OCI-LY3 (cell line): ENCODE data around the gene NDUFB7.

ENCODE experiments used
- H2AFZ ChIP-seq: fragments of 200-600, 300-600 bp; shearing (Covaris generic); 2 replicates; pipeline ENCODE4 v1.6.0; 2014; ENCODE audit warnings: antibody characterized with exemption, low read depth, low read length
- H3K27ac ChIP-seq: fragments of 200-600, 300-600 bp; sonication (generic); 2 replicates; pipeline ENCODE4 v1.5.1; 2014; ENCODE audit warnings: mild to moderate bottlenecking, low read length, moderate library complexity, mixed read lengths
- H3K27me3 ChIP-seq: fragments of 200-600, 300-600 bp; sonication (generic); 2 replicates; pipeline ENCODE4 v1.6.1; 2014; ENCODE audit warnings: low read depth, low read length, mixed read lengths
- H3K36me3 ChIP-seq: fragments of 200-600, 300-600 bp; sonication (generic); replicated peaks from 2 replicates; pipeline ENCODE3; 2014; ENCODE audit warnings: low read depth, low read length, mixed read lengths
- H3K4me1 ChIP-seq: fragments of 300-600, 200-600 bp; sonication (generic); 2 replicates; pipeline ENCODE4 v1.6.1; 2014; ENCODE audit warnings: low read length, mixed read lengths
- H3K4me2 ChIP-seq: fragments of 200-600, 300-600 bp; sonication (generic); 2 replicates; pipeline ENCODE4 v1.6.1; 2014; ENCODE audit warnings: low read length, mixed read lengths
- H3K4me3 ChIP-seq: fragments of 300-600, 200-600 bp; sonication (generic); 2 replicates; pipeline ENCODE4 v1.5.1; 2014; ENCODE audit warnings: antibody characterized with exemption, mild to moderate bottlenecking, low read length, moderate library complexity
- H3K79me2 ChIP-seq: fragments of 300-600, 200-600 bp; shearing (Covaris generic); 2 replicates; pipeline ENCODE4 v1.6.1; 2014; ENCODE audit warnings: mild to moderate bottlenecking, low read length, mixed read lengths
- H3K9ac ChIP-seq: fragments of 300-600, 200-600 bp; shearing (Covaris generic); 2 replicates; pipeline ENCODE4 v1.6.0; 2014; ENCODE audit warnings: mild to moderate bottlenecking, low read length, moderate library complexity
- H3K9me3 ChIP-seq: fragments of 200-600, 300-600 bp; shearing (Covaris generic); 2 replicates; pipeline ENCODE4 v1.6.1; 2014; ENCODE audit warnings: low read length, mixed read lengths; ENCODE audit not compliant: insufficient read depth
- H4K20me1 ChIP-seq: fragments of 200-600, 300-600 bp; sonication (generic); 2 replicates; pipeline ENCODE4 v1.6.1; 2016; ENCODE audit warnings: low read length, mixed read lengths; ENCODE audit not compliant: insufficient read depth
- EZH2phosphoT487 ChIP-seq: fragments of 200-600 bp; shearing (Covaris generic); IDR thresholded peaks from 2 replicates; pipeline ENCODE4 v1.6.1; 2018; ENCODE audit warnings: antibody characterized with exemption, mixed run types, low read depth
- TF ChIP-seq, protein P1 (sequence below): fragments of 200-600, 300-600 bp; sonication (generic); IDR thresholded peaks from 2 replicates; pipeline ENCODE4 v1.5.1; 2014; ENCODE audit warnings: antibody characterized with exemption, low read length, low read depth

Gene NDUFB7

DNA sequence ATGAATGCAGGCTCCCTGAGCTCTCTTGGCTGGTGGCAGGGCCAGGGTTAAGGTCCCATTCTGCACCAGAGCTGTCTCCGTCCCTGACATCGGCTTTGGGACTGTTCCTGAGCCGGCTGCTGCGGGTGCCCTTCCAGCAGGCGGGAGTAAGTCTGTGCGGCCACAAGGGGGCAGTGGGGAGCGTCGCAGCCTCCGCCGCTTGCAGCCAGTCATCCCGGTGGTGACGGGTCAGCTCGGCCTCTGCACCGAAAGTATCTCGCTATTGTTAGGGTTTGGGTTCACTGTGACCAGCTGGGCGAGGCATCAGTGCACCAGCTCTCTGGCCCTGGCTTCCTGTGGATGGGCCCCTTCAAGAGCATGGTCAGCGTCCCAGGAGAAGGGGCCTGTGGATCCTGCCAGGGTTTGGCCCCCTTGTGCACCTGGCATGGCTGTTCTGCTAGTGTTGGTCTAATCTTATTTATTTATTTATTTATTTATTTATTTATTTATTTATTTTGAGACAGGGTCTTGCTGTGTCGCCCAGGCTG, 15.1 kb downstream of the NDUFB7 start:
- H3K4me1 ChIP-seq, result peaks cover 3% of the 10 kb centered on the region; the same call in 1 of the 2 replicates
- no peak overlapping the region for H3K27ac ChIP-seq
- H2AFZ ChIP-seq, result no peak overlapping the region
- H3K27me3 ChIP-seq, result no peaks in the 10 kb centered on the region
- H3K4me2 ChIP-seq, result peak overlapping the region; percentile 34
- H3K9ac ChIP-seq, result no peak overlapping the region
- H3K9me3 ChIP-seq, result no peaks in the 10 kb centered on the region
- H3K36me3 ChIP-seq, result peaks cover 4% of the 10 kb centered on the region
- no peak for TF ChIP-seq EZH2phosphoT487
- TF ChIP-seq, protein P1, sequence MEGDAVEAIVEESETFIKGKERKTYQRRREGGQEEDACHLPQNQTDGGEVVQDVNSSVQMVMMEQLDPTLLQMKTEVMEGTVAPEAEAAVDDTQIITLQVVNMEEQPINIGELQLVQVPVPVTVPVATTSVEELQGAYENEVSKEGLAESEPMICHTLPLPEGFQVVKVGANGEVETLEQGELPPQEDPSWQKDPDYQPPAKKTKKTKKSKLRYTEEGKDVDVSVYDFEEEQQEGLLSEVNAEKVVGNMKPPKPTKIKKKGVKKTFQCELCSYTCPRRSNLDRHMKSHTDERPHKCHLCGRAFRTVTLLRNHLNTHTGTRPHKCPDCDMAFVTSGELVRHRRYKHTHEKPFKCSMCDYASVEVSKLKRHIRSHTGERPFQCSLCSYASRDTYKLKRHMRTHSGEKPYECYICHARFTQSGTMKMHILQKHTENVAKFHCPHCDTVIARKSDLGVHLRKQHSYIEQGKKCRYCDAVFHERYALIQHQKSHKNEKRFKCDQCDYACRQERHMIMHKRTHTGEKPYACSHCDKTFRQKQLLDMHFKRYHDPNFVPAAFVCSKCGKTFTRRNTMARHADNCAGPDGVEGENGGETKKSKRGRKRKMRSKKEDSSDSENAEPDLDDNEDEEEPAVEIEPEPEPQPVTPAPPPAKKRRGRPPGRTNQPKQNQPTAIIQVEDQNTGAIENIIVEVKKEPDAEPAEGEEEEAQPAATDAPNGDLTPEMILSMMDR, result peak; percentile 92
- H3K4me3 ChIP-seq, result no peak overlapping the region
- peaks cover 74% of the 10 kb centered on the region for H3K79me2 ChIP-seq
- peaks cover 78% of the 10 kb centered on the region for H4K20me1 ChIP-seq

DNA sequence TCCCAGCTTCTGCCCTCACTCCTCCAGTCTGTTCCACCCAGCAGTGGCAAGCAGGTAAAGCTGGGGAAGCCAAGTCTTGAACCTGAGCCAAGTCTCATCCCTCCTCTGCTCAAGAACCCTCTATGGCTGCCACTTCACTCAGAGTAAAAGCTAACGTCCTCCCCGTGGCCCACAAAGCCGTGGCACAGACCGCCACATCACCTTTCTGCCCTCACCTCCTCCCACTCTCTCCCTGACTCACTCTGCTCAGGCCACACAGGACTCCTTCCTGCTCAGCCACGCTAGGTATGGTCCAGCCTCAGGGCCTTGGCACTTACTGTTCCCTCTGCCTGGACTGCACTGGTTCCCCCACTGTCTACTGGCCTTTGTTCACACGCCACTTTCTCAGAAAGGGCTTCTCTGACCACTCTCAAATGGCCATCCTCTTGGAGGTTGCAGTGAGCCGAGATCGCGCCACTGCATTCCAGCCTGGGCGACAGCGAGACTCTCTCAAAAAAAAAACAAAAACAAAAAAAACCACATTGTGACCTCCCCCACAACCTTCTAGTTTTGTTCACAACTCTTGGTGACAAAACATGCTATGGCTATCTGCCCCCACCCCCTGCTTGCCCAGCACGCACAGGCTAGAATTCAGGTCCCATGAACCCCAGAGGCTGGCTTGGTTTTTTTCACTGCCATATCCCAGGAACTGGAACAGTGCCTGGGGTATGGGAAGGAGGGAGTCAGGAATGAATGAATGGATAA, 15.8 kb downstream of the NDUFB7 start:
- Histone ChIP-seq H4K20me1 (peaks cover 77% of the 10 kb centered on the region), H3K27me3 (no peaks in the 10 kb centered on the region), H2AFZ (no peak overlapping the region), H3K4me3 (no peak overlapping the region), H3K9ac (no peak overlapping the region), H3K79me2 (peaks cover 72% of the 10 kb centered on the region), H3K9me3 (no peaks in the 10 kb centered on the region), H3K4me2 (peak overlapping the region; percentile 34; the same call in 1 of the 2 replicates), H3K36me3 (peaks cover 4% of the 10 kb centered on the region), H3K27ac (no peak overlapping the region), H3K4me1 (peaks cover 3% of the 10 kb centered on the region; the same call in 1 of the 2 replicates)
- TF ChIP-seq EZH2phosphoT487, result no peak
- TF ChIP-seq, protein P1, result no peak

DNA sequence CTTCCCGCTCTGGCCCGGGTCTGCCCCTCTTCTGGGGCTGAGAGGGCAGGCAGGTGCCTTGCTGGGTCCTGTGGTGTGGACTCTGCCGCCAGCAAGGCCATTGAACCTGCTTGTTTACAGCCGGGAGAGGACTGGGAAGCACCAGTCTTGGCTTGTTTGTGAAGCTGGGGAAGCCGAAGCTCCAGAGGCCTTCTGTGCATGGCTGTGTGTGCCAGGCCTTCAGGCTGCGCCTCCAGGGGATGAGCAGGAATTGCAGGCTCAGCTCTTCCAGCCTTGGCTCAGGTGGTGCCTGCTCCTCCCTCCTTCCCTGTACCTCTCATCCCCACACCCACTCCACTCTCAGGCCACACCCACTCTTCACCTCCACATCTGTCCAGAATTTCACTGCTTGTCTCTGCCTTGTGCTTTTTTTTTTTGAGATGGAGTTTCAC, 17.5 kb downstream of the NDUFB7 start:
- H3K4me2 ChIP-seq, result no peak overlapping the region

DNA sequence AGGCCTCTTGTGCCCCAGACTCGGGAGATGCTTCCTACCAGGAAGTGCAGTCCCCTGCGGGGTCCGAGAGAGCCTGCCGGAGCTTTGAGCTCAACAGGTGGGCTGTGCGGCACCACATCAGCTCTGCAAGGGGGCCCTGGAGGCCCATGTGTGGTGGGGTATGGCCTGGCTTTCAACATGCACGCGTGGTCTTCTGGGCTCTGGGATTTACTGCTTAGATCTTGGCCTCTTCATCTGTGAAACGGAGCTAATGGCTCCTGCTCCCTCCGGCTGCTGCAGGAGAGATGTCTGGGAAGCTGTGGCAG, 18.0 kb downstream of the NDUFB7 start:
- H3K4me3 ChIP-seq, result no peak overlapping the region
- peaks cover 7% of the 10 kb centered on the region for H3K36me3 ChIP-seq
- H3K4me1 ChIP-seq, result peaks cover 3% of the 10 kb centered on the region; the same call in 1 of the 2 replicates
- H3K27me3 ChIP-seq, result no peaks in the 10 kb centered on the region
- H3K9me3 ChIP-seq, result no peaks in the 10 kb centered on the region
- no peak overlapping the region for H3K4me2 ChIP-seq
- H3K27ac ChIP-seq, result no peak overlapping the region
- TF ChIP-seq, protein P1, result no peak
- TF ChIP-seq EZH2phosphoT487, result no peak
- no peak overlapping the region for H2AFZ ChIP-seq
- no peak overlapping the region for H3K9ac ChIP-seq
- H3K79me2 ChIP-seq, result peaks cover 57% of the 10 kb centered on the region
- H4K20me1 ChIP-seq, result peaks cover 63% of the 10 kb centered on the region

More for the DNA sequence above, 17.5 kb downstream of the NDUFB7 start:
- Histone ChIP-seq H3K27ac (no peak overlapping the region), H3K4me3 (no peak overlapping the region), H4K20me1 (peaks cover 68% of the 10 kb centered on the region), H3K9me3 (no peaks in the 10 kb centered on the region), H3K9ac (no peak overlapping the region), H3K27me3 (no peaks in the 10 kb centered on the region), H2AFZ (no peak overlapping the region), H3K36me3 (peaks cover 7% of the 10 kb centered on the region), H3K4me1 (peaks cover 3% of the 10 kb centered on the region; the same call in 1 of the 2 replicates), H3K79me2 (peaks cover 62% of the 10 kb centered on the region)
- TF ChIP-seq, protein P1, result no peak
- no peak for TF ChIP-seq EZH2phosphoT487
